H9 (cell line): ENCODE results near the gene CNTFR. TPM values are rescaled to one million over a fixed set of nuclear protein-coding genes. Genes with fewer than 3 reads are reported as not detected.

Experiments used
- DNase-seq: peaks from one replicate; pipeline ENCODE4 v3.0.0-alpha.2; 2017
- H2AFZ ChIP-seq: one replicate; pipeline ENCODE4 v1.6.1; 2013; ENCODE audit warnings: mild to moderate bottlenecking, low read length, control low read depth, moderate library complexity
- H2AK5ac ChIP-seq: 2 replicates; pipeline ENCODE4 v1.6.1; 2013; ENCODE audit warnings: low read length, control low read depth, mixed read lengths; ENCODE audit not compliant: insufficient read length
- H2BK120ac ChIP-seq: one replicate; pipeline ENCODE4 v1.6.1; 2013; ENCODE audit warnings: low read depth, mild to moderate bottlenecking, low read length, control low read depth, inconsistent platforms; ENCODE audit not compliant: poor library complexity, severe bottlenecking
- H2BK12ac ChIP-seq: 2 replicates; pipeline ENCODE4 v1.6.1; 2013; ENCODE audit warnings: low read length, control low read depth, mixed read lengths, low read depth; ENCODE audit not compliant: insufficient read length
- H2BK15ac ChIP-seq: 2 replicates; pipeline ENCODE4 v1.6.1; 2013; ENCODE audit warnings: low read depth, low read length, control low read depth
- H2BK20ac ChIP-seq: one replicate; pipeline ENCODE4 v1.6.1; 2013; ENCODE audit warnings: low read depth, mild to moderate bottlenecking, low read length, control low read depth, inconsistent platforms; ENCODE audit not compliant: poor library complexity, severe bottlenecking
- H2BK5ac ChIP-seq: 2 replicates; pipeline ENCODE4 v1.6.1; 2013; ENCODE audit warnings: low read length, control low read depth, mixed read lengths; ENCODE audit not compliant: insufficient read length
- H3K14ac ChIP-seq: 2 replicates; pipeline ENCODE4 v1.6.1; 2013; ENCODE audit warnings: low read length, control low read depth; ENCODE audit not compliant: insufficient read depth
- H3K18ac ChIP-seq: 2 replicates; pipeline ENCODE4 v1.6.1; 2013; ENCODE audit warnings: low read depth, mild to moderate bottlenecking, mixed read lengths, low read length, control low read depth; ENCODE audit not compliant: insufficient read length
- H3K23ac ChIP-seq: 2 replicates; pipeline ENCODE4 v1.6.1; 2013; ENCODE audit warnings: low read length, control low read depth, mixed read lengths, low read depth; ENCODE audit not compliant: insufficient read length
- H3K23me2 ChIP-seq: 2 replicates; pipeline ENCODE4 v1.6.1; 2013; ENCODE audit warnings: low read depth, mild to moderate bottlenecking, mixed read lengths, low read length, control low read depth; ENCODE audit not compliant: insufficient read length, poor library complexity, severe bottlenecking
- H3K27ac ChIP-seq: 2 replicates; pipeline ENCODE4 v1.5.1; 2013; ENCODE audit warnings: low read length, control low read depth, mixed read lengths, low read depth; ENCODE audit not compliant: insufficient read length
- H3K27me3 ChIP-seq: 2 replicates; pipeline ENCODE4 v1.6.1; 2013; ENCODE audit warnings: low read length, control low read depth, inconsistent platforms; ENCODE audit not compliant: insufficient read depth
- H3K4ac ChIP-seq: 2 replicates; pipeline ENCODE4 v1.6.1; 2013; ENCODE audit warnings: low read depth, mild to moderate bottlenecking, control low read depth, inconsistent platforms, low read length, moderate library complexity
- H3K4me1 ChIP-seq: 2 replicates; pipeline ENCODE4 v1.6.1; 2013; ENCODE audit warnings: low read length, control low read depth, inconsistent platforms; ENCODE audit not compliant: insufficient read depth
- H3K4me2 ChIP-seq: 2 replicates; pipeline ENCODE4 v1.6.1; 2013; ENCODE audit warnings: low read length, control low read depth, mixed read lengths; ENCODE audit not compliant: insufficient read length, insufficient read depth
- H3K56ac ChIP-seq: 2 replicates; pipeline ENCODE4 v1.6.1; 2013; ENCODE audit warnings: low read depth, mild to moderate bottlenecking, mixed read lengths, low read length, control low read depth; ENCODE audit not compliant: insufficient read length
- H3K79me1 ChIP-seq: 2 replicates; pipeline ENCODE4 v1.6.1; 2013; ENCODE audit warnings: low read depth, mild to moderate bottlenecking, moderate library complexity, low read length, control low read depth, inconsistent platforms; ENCODE audit not compliant: insufficient read depth, poor library complexity, severe bottlenecking
- H3K79me2 ChIP-seq: 2 replicates; pipeline ENCODE4 v1.6.1; 2013; ENCODE audit warnings: low read length, control low read depth, inconsistent platforms; ENCODE audit not compliant: insufficient read depth
- H3K9ac ChIP-seq: 2 replicates; pipeline ENCODE4 v1.6.1; 2013; ENCODE audit warnings: low read length, control low read depth, mixed read lengths; ENCODE audit not compliant: insufficient read length; ENCODE audit errors: extremely low read depth
- H3K9me3 ChIP-seq: one replicate; pipeline ENCODE4 v1.6.1; 2013; ENCODE audit warnings: low read depth, low read length, inconsistent platforms; ENCODE audit not compliant: control insufficient read depth
- H3T11ph ChIP-seq: one replicate; pipeline ENCODE4 v1.6.1; 2013; ENCODE audit warnings: mild to moderate bottlenecking, low read length, control low read depth, inconsistent platforms
- H4K20me1 ChIP-seq: one replicate; pipeline ENCODE4 v1.6.1; 2013; ENCODE audit not compliant: control insufficient read depth, insufficient read length, insufficient read depth
- H4K5ac ChIP-seq: 2 replicates; pipeline ENCODE4 v1.6.1; 2013; ENCODE audit warnings: low read depth, mild to moderate bottlenecking, mixed read lengths, low read length, control low read depth; ENCODE audit not compliant: insufficient read length
- H4K8ac ChIP-seq: replicated peaks from 2 replicates; pipeline ENCODE4 v1.6.1; 2013; ENCODE audit warnings: low read length, control low read depth, mixed read lengths, low read depth; ENCODE audit not compliant: insufficient read length
- H4K91ac ChIP-seq: 2 replicates; pipeline ENCODE4 v1.6.1; 2013; ENCODE audit warnings: low read depth, mild to moderate bottlenecking, moderate library complexity, mixed read lengths, low read length, control low read depth; ENCODE audit not compliant: insufficient read length
- H3K27ac Mint-ChIP-seq, 3 experiments: 2 replicates in 2 of 3; 3 replicates in 1 of 3; pipeline ENCODE4 v1.8.0; 2020 to 2021; ENCODE audit warnings: mixed read lengths in 3 of 3, mild to moderate bottlenecking in 1 of 3, moderate library complexity in 1 of 3
- H3K27me3 Mint-ChIP-seq: 2 replicates; pipeline ENCODE4 v1.8.0; 2021; ENCODE audit warnings: low read depth, mild to moderate bottlenecking, moderate library complexity, mixed read lengths
- H3K36me3 Mint-ChIP-seq, 3 experiments: 2 replicates in 2 of 3; 3 replicates in 1 of 3; pipeline ENCODE4 v1.8.0; 2020 to 2021; ENCODE audit warnings: low read depth in 3 of 3, mixed read lengths in 3 of 3; ENCODE audit not compliant: insufficient read depth in 1 of 3
- H3K4me1 Mint-ChIP-seq, 2 experiments: 2 replicates each; pipeline ENCODE4 v1.8.0; 2020; ENCODE audit warnings: mixed read lengths in 2 of 2
- H3K4me3 Mint-ChIP-seq, 2 experiments: 2 replicates in 1 of 2; 3 replicates in 1 of 2; pipeline ENCODE4 v1.8.0; 2020 to 2021; ENCODE audit warnings: mild to moderate bottlenecking in 2 of 2, mixed read lengths in 2 of 2, moderate library complexity in 1 of 2
- H3K9me3 Mint-ChIP-seq, 2 experiments: 2 replicates in 1 of 2; 3 replicates in 1 of 2; pipeline ENCODE4 v1.8.0; 2020; ENCODE audit warnings: mild to moderate bottlenecking in 2 of 2, mixed read lengths in 2 of 2, moderate library complexity in 1 of 2
- WGBS: extraction: QIAGEN DNeasy Blood & Tissue Kit; methylation state at CpG from one replicate; pipeline ENCODE4 v1.1.7; 2013; ENCODE audit warnings: missing lambda C conversion rate, low lambda C conversion rate, mixed read lengths; ENCODE audit not compliant: insufficient read length; ENCODE audit errors: extremely low coverage; 5-methylcytosine and 5-hydroxymethylcytosine counted together
- total RNA-seq: library from RNA; stranded (reverse); gene quantifications from 2 replicates; pipeline ENCODE4 v1.2.1, GENCODE V29; 2021
- TF ChIP-seq, protein P1 (sequence below): fragments of 200-600 bp; sonication (generic); conservative IDR thresholded peaks from 3 replicates; pipeline ENCODE4 v1.8.0; 2021; ENCODE audit warnings: antibody characterized with exemption, mild to moderate bottlenecking

CNTFR gene
- total RNA-seq, 1 experiment from 2014 or later, result 0.55 TPM

DNA sequence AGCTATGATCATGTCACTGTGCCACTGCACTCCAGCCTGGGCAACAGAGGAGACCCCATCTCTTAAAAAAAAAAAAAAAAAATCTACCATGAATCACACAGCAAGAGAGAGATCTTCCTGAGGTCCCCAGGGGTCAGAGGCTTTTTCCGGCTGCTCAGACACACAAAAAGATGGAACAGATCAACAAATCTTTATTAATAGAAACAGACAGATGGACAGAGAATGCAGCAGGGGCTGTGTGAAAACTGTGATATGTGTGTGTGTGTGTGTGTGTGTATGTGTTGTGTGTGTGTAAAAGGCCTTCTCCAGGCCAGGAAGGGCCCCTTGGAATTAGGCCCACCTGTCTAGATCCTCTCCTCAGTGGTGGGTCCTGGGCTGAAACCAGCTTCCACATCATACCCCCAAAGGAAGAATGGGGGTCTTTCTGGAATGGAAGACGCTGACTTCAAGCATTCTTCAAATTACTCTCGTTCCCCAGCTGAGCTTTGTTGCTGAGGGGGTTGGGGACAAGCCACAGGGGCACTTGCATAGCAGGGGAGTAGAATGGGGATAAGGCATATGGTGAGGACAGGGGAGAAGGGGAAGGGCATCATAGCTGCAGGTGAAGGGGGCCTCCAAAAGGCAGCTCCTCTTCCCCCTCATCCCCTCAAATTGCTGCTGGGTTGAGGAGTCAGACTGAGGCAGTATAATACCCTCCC lies 45.2 kb upstream of the CNTFR start:
- no CpG with 5 or more reads among the region's 3 CpGs for WGBS
- no peak overlapping the region for H4K91ac ChIP-seq
- Mint-ChIP-seq H3K9me3 (no peaks in the 10 kb centered on the region; a peak in 1 of 5 replicates), H3K4me3 (peak overlapping the region in 1 of 2 experiments; percentile 55; a peak in 2 of 5 replicates), H3K4me1 (peaks cover 23 to 36% of the 10 kb centered on the region in 2 experiments), H3K27me3 (peaks cover 43% of the 10 kb centered on the region), H3K27ac (no peak overlapping the region), H3K36me3 (peaks cover 2 to 15% (median 10%) of the 10 kb centered on the region in 3 experiments; a peak in 6 of 7 replicates)
- peaks cover 13% of the 10 kb centered on the region for H3K27me3 ChIP-seq
- no peaks in the 10 kb centered on the region for H4K20me1 ChIP-seq
- peaks cover 4% of the 10 kb centered on the region; the same call in 1 of the 2 replicates for H3K4me1 ChIP-seq
- no peak overlapping the region for H3K18ac ChIP-seq
- H2BK5ac ChIP-seq, result no peak overlapping the region
- no peak overlapping the region for H2BK120ac ChIP-seq
- no peak overlapping the region for H3K4me2 ChIP-seq
- H3K14ac ChIP-seq, result no peak overlapping the region
- H3K23me2 ChIP-seq, result peaks cover 11% of the 10 kb centered on the region
- H2AK5ac ChIP-seq, result no peak overlapping the region
- H2BK15ac ChIP-seq, result no peak overlapping the region
- TF ChIP-seq, protein P1, sequence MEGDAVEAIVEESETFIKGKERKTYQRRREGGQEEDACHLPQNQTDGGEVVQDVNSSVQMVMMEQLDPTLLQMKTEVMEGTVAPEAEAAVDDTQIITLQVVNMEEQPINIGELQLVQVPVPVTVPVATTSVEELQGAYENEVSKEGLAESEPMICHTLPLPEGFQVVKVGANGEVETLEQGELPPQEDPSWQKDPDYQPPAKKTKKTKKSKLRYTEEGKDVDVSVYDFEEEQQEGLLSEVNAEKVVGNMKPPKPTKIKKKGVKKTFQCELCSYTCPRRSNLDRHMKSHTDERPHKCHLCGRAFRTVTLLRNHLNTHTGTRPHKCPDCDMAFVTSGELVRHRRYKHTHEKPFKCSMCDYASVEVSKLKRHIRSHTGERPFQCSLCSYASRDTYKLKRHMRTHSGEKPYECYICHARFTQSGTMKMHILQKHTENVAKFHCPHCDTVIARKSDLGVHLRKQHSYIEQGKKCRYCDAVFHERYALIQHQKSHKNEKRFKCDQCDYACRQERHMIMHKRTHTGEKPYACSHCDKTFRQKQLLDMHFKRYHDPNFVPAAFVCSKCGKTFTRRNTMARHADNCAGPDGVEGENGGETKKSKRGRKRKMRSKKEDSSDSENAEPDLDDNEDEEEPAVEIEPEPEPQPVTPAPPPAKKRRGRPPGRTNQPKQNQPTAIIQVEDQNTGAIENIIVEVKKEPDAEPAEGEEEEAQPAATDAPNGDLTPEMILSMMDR, result no peak
- H2BK12ac ChIP-seq, result no peak overlapping the region
- no peak overlapping the region for H4K8ac ChIP-seq
- no peaks in the 10 kb centered on the region; the same call in 1 of the 2 replicates for H3K79me2 ChIP-seq
- no peak overlapping the region for H3K9ac ChIP-seq
- H2AFZ ChIP-seq, result no peak overlapping the region
- H3K27ac ChIP-seq, result no peak overlapping the region
- no peak overlapping the region for H3T11ph ChIP-seq
- no peak overlapping the region for H3K4ac ChIP-seq
- H3K79me1 ChIP-seq, result no peaks in the 10 kb centered on the region
- H3K23ac ChIP-seq, result no peak overlapping the region
- H2BK20ac ChIP-seq, result no peak overlapping the region
- H3K56ac ChIP-seq, result no peak overlapping the region
- no peak for DNase-seq
- H3K9me3 ChIP-seq, result no peaks in the 10 kb centered on the region
- no peak overlapping the region for H4K5ac ChIP-seq
